ENCODE measurements around the gene SWSAP1. TPM values are rescaled to one million over a fixed set of nuclear protein-coding genes. Genes with fewer than 3 reads are reported as not detected.

Gene SWSAP1
- total and polyA plus RNA-seq, 2 of the 8 experiments (the other 6 are each of a cell fraction or from before 2014, with no cell fraction given) = 3.1 to 5.2 TPM

DNA sequence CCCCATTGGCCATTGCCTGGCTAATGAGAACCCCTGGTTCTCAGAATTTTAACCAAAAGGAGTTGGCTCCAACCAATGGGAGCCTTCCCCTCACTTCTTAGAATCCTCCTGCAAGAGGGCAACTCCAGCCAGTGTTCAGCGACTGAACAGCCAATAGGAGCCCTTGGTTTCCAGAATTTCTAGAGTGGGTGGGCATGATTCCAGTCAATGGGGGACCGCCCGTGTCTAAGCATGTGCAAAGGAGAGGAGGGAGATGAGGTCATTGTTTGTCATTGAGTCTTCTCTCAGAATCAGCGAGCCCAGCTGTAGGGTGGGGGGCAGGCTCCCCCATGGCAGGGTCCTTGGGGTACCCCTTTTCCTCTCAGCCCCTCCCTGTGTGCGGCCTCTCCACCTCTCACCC, 9.5 kb upstream of the SWSAP1 start:
- Histone ChIP-seq H2AFZ (ENCODE audit: low read length) (no peak overlapping the region), H3K4ac (replicated peaks; ENCODE audit: insufficient read length, low read depth, low read length) (no peak overlapping the region), H3K56ac (replicated peaks; ENCODE audit: insufficient read length, low read depth, low read length) (no peak overlapping the region), H3K79me2 (ENCODE audit: control insufficient read depth in 1 of 2, insufficient read depth in 2 of 2, low read length in 2 of 2) (no peaks in the 10 kb centered on the region), H2BK15ac (ENCODE audit: low read length) (no peak overlapping the region), H3K4me1 (replicated peaks in 1 of 4; ENCODE audit: control insufficient read depth in 3 of 4, insufficient read depth in 4 of 4, low read length in 3 of 4) (peaks cover 0 to 7% (median 5%) of the 10 kb centered on the region in 4 experiments), H3K27ac (ENCODE audit: low read depth, low read length) (no peak overlapping the region), H3K79me1 (ENCODE audit: low read depth, low read length) (no peaks in the 10 kb centered on the region), H3K4me3 (ENCODE audit: extremely low read depth in 1 of 4, insufficient read depth in 2 of 4, low read depth in 3 of 4, low read length in 4 of 4) (no peak overlapping the region), H4K20me1 (replicated peaks in 1 of 2; ENCODE audit: control insufficient read depth in 1 of 2, insufficient read depth in 2 of 2, low read length in 2 of 2) (peaks cover 0 to 3% of the 10 kb centered on the region in 2 experiments), H3K14ac (ENCODE audit: insufficient read length) (no peak overlapping the region), H3K23ac (ENCODE audit: insufficient read length) (no peak overlapping the region), H3K9ac (replicated peaks in 1 of 4; ENCODE audit: extremely low read depth in 1 of 4, low read depth in 3 of 4, low read length in 3 of 4) (no peak overlapping the region), H2BK12ac (ENCODE audit: low read depth, low read length) (no peak overlapping the region), H3K4me2 (ENCODE audit: insufficient read depth in 1 of 2, low read depth in 2 of 2, low read length in 2 of 2) (no peak overlapping the region), H3K9me3 (ENCODE audit: insufficient read depth in 2 of 2, low read depth in 1 of 2, low read length in 1 of 2) (no peaks in the 10 kb centered on the region), H2BK120ac (replicated peaks; ENCODE audit: low read depth, low read length) (no peak overlapping the region), H3K23me2 (ENCODE audit: low read depth, low read length) (peaks cover 10% of the 10 kb centered on the region; the same call in 1 of the 2 replicates), H3K36me3 (ENCODE audit: control insufficient read depth in 2 of 4, insufficient read depth in 4 of 4, low read length in 3 of 4) (peaks cover 0 to 3% (median 0%) of the 10 kb centered on the region in 4 experiments; a peak in 1 of 8 replicates), H2BK5ac (ENCODE audit: low read depth, low read length) (no peak overlapping the region), H3K27me3 (replicated peaks in 1 of 4; ENCODE audit: control insufficient read depth in 3 of 4, extremely low read depth in 1 of 4, insufficient read depth in 3 of 4, low read length in 3 of 4) (peaks cover 0 to 4% (median 2%) of the 10 kb centered on the region in 4 experiments; a peak in 3 of 7 replicates), H4K5ac (ENCODE audit: insufficient read length, low read depth, low read length) (no peak overlapping the region), H2AK5ac (ENCODE audit: low read depth, low read length) (no peak overlapping the region), H3K18ac (ENCODE audit: extremely low read depth, low read length) (no peak overlapping the region), H4K8ac (ENCODE audit: extremely low read depth, insufficient read depth, low read length) (no peak overlapping the region), H4K91ac (replicated peaks; ENCODE audit: insufficient read length, low read length) (no peak overlapping the region), H2BK20ac (ENCODE audit: low read length) (no peak overlapping the region)
- FAIRE-seq (no peak), DNase-seq (ENCODE audit: low read depth in 1 of 2, low spot score in 2 of 2) (no peak)
- 88% methylated on average over 5 of the region's 5 CpGs; no CpG with 5 or more reads in 1 of the 2 experiments for WGBS, 2 experiments (ENCODE audit: extremely low coverage in 1 of 2, insufficient coverage in 1 of 2, insufficient read length in 1 of 2, insufficient replicate concordance in 2 of 2, low coverage in 1 of 2, low lambda C conversion rate in 2 of 2, missing lambda C conversion rate in 1 of 2)
- CTCF ChIA-PET (ENCODE audit: partially characterized antibody) = interaction anchor here (7.0 kb wide), 1 partner anchor 17 kb away, joined by 49 read pairs; the partner anchor contains the start of gene EPOR
- POLR2A ChIA-PET (ENCODE audit: partially characterized antibody) = interaction anchor here (0.6 to 2.5 kb wide), 3 partner anchors 9 to 42 kb away, joined by 3 to 12 read pairs (median 3); partner anchors contain the start of gene SWSAP1
- TF ChIP-seq SP1 (IDR thresholded peaks at IDR 0.05; ENCODE audit: low read depth, low read length) (no peak), ASH2L (IDR thresholded peaks at IDR 0.05; ENCODE audit: low read length) (no peak), CBX8 (IDR thresholded peaks at IDR 0.05; ENCODE audit: borderline replicate concordance, low read depth, low read length) (no peak), SIX5 (IDR thresholded peaks at IDR 0.05; ENCODE audit: low read depth, low read length) (no peak), EZH2 (IDR thresholded peaks at IDR 0.05; ENCODE audit: low read depth, low read length, severe bottlenecking) (no peak), JUN (IDR thresholded peaks at IDR 0.05; ENCODE audit: low read depth, low read length) (no peak), CHD2 (IDR thresholded peaks at IDR 0.05; ENCODE audit: low read length) (no peak), POLR2AphosphoS5 (IDR thresholded peaks at IDR 0.05; ENCODE audit: low read depth, low read length) (no peak), TAF1 (IDR thresholded peaks at IDR 0.05; ENCODE audit: low read depth, low read length) (no peak), TBP (IDR thresholded peaks at IDR 0.05; ENCODE audit: low read depth, low read length) (no peak), YY1 (IDR thresholded peaks at IDR 0.05; ENCODE audit: low read depth, low read length) (no peak), CHD1 (IDR thresholded peaks at IDR 0.05; ENCODE audit: low read depth, low read length) (no peak)
- TF ChIP-seq, protein P1, sequence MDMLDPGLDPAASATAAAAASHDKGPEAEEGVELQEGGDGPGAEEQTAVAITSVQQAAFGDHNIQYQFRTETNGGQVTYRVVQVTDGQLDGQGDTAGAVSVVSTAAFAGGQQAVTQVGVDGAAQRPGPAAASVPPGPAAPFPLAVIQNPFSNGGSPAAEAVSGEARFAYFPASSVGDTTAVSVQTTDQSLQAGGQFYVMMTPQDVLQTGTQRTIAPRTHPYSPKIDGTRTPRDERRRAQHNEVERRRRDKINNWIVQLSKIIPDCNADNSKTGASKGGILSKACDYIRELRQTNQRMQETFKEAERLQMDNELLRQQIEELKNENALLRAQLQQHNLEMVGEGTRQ (IDR thresholded peaks at IDR 0.05; ENCODE audit: low read length) = no peak
- TF ChIP-seq, protein P2, sequence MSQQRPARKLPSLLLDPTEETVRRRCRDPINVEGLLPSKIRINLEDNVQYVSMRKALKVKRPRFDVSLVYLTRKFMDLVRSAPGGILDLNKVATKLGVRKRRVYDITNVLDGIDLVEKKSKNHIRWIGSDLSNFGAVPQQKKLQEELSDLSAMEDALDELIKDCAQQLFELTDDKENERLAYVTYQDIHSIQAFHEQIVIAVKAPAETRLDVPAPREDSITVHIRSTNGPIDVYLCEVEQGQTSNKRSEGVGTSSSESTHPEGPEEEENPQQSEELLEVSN (IDR thresholded peaks at IDR 0.05) = no peak
